Mammary epithelial cell (primary cell): Measurements from ENCODE around the gene RTL5.

ENCODE experiments used
- EZH2 ChIP-seq: IDR thresholded peaks from 2 replicates; pipeline ENCODE4 v1.6.1; 2012; ENCODE audit warnings: low read length, inconsistent platforms, borderline replicate concordance
- TF ChIP-seq, protein P1 (sequence below), 2 donors: IDR thresholded peaks in 1 of 2; conservative IDR thresholded peaks in 1 of 2; 2 replicates each; pipeline ENCODE4 v1.5.1; 2011 to 2012; ENCODE audit warnings: inconsistent platforms in 2 of 2, low read length in 2 of 2, mild to moderate bottlenecking in 2 of 2, control low read depth in 1 of 2, low read depth in 1 of 2; ENCODE audit not compliant: insufficient read depth in 1 of 2; ENCODE audit errors: extremely low read depth in 1 of 2

DNA sequence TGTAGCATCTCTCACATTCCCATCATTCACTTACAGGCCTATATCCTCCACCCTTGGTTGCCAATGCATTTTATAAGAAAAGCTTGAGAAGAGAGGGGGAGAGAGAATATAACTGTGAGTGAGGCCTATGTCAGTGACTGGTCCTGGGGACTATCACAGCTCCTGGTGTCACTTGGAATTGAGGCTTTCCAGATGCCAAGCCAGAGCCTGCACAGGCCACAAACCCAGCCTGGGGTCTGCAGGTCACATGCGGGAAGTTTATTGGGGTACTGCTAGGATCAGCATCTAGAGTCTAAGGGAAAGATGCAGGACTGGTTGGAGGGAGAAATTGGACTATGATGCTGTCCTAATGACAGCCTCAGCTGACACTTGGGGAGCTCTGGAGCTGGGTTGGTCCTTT lies 47.6 kb downstream of the RTL5 start:
- TF ChIP-seq, protein P1, sequence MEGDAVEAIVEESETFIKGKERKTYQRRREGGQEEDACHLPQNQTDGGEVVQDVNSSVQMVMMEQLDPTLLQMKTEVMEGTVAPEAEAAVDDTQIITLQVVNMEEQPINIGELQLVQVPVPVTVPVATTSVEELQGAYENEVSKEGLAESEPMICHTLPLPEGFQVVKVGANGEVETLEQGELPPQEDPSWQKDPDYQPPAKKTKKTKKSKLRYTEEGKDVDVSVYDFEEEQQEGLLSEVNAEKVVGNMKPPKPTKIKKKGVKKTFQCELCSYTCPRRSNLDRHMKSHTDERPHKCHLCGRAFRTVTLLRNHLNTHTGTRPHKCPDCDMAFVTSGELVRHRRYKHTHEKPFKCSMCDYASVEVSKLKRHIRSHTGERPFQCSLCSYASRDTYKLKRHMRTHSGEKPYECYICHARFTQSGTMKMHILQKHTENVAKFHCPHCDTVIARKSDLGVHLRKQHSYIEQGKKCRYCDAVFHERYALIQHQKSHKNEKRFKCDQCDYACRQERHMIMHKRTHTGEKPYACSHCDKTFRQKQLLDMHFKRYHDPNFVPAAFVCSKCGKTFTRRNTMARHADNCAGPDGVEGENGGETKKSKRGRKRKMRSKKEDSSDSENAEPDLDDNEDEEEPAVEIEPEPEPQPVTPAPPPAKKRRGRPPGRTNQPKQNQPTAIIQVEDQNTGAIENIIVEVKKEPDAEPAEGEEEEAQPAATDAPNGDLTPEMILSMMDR (conservative IDR thresholded peaks at IDR 0.05 in 1 of 2, IDR thresholded peaks at IDR 0.05 in 1 of 2; ENCODE audit: extremely low read depth in 1 of 2, insufficient read depth in 1 of 2, low read depth in 1 of 2, low read length in 2 of 2): no peak
- TF ChIP-seq EZH2: no peak
